ENCODE measurements around the gene TEC. TPM values are rescaled to one million over a fixed set of nuclear protein-coding genes. Genes with fewer than 3 reads are reported as not detected.

Gene TEC
- total RNA-seq, 4 donors from 2014 or later = 0.20 to 1.9 (median 1.1) TPM

DNA sequence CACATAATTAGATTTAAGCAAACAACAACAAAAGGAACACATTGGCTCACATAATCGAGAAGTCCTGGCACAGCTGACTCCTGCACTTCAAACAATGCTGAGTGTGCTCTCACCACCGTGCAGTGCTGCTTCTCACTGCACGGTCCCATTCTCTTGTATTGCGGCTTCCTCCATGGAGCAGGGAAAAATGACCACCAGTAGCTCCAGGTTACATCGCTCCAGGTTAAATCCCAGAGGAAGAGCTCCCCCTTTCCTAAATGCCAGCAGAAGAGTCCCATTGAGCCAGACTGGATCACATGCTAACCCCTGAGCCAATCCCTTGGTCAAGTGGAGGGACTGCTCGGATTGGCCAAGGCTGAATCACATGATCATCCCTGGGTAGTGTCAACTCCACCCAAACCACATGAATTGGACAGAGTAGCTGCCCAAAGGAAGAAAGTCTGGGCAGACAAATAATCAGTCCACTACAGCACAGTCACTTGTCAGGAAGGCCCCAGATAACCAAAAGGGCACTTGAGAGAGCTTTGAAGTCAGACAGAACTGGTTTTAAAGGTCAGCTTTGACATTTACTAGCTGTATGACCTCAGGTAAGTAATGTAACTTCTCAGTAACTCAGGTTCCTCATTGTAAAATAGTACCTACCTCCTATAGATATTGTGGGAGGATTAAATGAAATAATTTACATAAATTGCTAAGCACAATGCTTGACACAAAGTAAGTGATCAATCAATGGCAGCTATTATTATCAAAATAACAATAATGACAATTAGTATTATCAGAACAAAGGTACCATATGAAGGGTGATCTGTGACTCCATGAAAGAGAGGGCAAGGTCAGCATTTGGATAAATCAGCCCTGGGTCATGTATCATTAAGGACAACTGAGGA, 14.3 kb downstream of the TEC start:
- no peak overlapping the region for H3K4me3 ChIP-seq
- no peak overlapping the region for H3K27ac ChIP-seq
- TF ChIP-seq, protein P1, sequence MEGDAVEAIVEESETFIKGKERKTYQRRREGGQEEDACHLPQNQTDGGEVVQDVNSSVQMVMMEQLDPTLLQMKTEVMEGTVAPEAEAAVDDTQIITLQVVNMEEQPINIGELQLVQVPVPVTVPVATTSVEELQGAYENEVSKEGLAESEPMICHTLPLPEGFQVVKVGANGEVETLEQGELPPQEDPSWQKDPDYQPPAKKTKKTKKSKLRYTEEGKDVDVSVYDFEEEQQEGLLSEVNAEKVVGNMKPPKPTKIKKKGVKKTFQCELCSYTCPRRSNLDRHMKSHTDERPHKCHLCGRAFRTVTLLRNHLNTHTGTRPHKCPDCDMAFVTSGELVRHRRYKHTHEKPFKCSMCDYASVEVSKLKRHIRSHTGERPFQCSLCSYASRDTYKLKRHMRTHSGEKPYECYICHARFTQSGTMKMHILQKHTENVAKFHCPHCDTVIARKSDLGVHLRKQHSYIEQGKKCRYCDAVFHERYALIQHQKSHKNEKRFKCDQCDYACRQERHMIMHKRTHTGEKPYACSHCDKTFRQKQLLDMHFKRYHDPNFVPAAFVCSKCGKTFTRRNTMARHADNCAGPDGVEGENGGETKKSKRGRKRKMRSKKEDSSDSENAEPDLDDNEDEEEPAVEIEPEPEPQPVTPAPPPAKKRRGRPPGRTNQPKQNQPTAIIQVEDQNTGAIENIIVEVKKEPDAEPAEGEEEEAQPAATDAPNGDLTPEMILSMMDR (IDR thresholded peaks at IDR 0.05 in 4 of 5, conservative IDR thresholded peaks at IDR 0.05 in 1 of 5) = no peak
- no peak for TF ChIP-seq POLR2A (IDR thresholded peaks at IDR 0.05)
- H3K4me1 ChIP-seq = no peaks in the 10 kb centered on the region
- intact Hi-C loops (cut with DNase I; ENCODE audit: low total_unique reads) = no loop called here
- H3K36me3 ChIP-seq = no peaks in the 10 kb centered on the region
- DNase-seq (no peak), ATAC-seq (no peak)
- H3K27me3 ChIP-seq = no peaks in the 10 kb centered on the region
- in situ Hi-C loops (cut with MboI; ENCODE audit: low sequenced_read_pairs in 4 of 4) = no loop called here
- no peaks in the 10 kb centered on the region for H3K9me3 ChIP-seq

DNA sequence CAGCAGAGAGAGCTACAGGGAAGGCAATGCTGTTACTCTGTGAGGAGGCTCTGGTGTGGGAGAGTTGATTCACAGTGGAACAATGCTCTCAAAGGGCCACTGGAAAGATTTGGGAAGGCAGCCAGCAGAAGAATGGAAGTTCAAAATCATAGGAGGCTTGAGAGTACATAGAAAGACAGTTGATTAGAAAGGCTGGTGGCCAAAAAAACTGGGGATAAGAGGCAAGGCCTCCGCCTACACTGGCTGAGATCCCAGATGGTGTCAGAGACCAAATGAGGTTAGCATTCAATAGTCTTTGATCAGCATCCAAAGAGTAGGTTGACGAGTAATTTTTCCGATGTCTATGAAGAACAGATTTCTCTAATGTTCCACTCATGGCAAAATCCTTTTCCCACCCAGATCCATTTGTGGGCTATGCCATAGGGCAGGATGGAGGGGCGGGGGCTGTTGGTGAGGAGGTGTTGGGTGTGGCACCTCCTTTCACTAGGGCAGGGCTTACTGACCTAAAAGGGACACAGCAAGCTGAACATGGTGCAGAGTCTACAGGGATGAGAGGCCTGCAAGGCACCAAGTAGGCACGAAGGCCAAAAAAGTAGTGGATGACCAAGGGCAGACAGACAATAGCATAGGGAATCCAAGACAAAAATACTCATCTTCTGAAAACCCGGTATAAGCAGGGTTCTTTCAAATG, 15.1 kb downstream of the TEC start:
- in situ Hi-C loops (cut with MboI; ENCODE audit: low sequenced_read_pairs in 4 of 4) = no loop called here
- Histone ChIP-seq H3K36me3 (no peaks in the 10 kb centered on the region), H3K27ac (no peak overlapping the region), H3K4me3 (no peak overlapping the region), H3K9me3 (no peaks in the 10 kb centered on the region), H3K4me1 (no peaks in the 10 kb centered on the region), H3K27me3 (no peaks in the 10 kb centered on the region)
- DNase-seq = no peak
- intact Hi-C loops (cut with DNase I; ENCODE audit: low total_unique reads) = no loop called here
- no peak for ATAC-seq
- TF ChIP-seq, protein P1 (IDR thresholded peaks at IDR 0.05 in 4 of 5, conservative IDR thresholded peaks at IDR 0.05 in 1 of 5) = no peak
- TF ChIP-seq POLR2A (IDR thresholded peaks at IDR 0.05) = no peak

DNA sequence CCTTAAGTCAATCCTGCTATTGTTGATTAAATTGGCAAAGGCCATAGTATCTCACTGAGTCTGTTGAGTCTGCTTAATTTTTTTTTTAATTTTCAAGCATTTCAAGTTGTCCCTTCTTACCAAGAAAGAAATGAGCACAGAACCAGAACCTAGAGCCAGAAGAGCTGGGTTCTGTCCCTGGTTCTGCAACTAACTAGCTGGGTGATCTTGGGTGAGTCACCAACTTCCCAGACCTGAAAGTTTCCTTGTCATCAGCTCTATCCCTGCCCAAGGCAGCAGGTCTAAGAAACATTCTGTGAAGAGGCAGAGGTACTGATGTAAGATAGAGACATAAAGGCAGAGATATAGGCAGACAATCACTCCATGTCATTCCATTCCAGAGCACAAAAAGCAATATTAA, 17.3 kb downstream of the TEC start:
- H3K9me3 ChIP-seq = no peaks in the 10 kb centered on the region
- H3K4me3 ChIP-seq = no peak overlapping the region
- no peak overlapping the region for H3K27ac ChIP-seq
- no peaks in the 10 kb centered on the region for H3K27me3 ChIP-seq
- H3K4me1 ChIP-seq = peaks cover 0 to 4% of the 10 kb centered on the region in 2 donors
- no peak for ATAC-seq
- no peaks in the 10 kb centered on the region for H3K36me3 ChIP-seq
- intact Hi-C loops (cut with DNase I; ENCODE audit: low total_unique reads) (no loop called here), in situ Hi-C loops (cut with MboI; ENCODE audit: low sequenced_read_pairs in 4 of 4) (no loop called here)
- TF ChIP-seq POLR2A (IDR thresholded peaks at IDR 0.05) = no peak
- TF ChIP-seq, protein P1 (IDR thresholded peaks at IDR 0.05 in 4 of 5, conservative IDR thresholded peaks at IDR 0.05 in 1 of 5) = no peak
- no peak for DNase-seq

DNA sequence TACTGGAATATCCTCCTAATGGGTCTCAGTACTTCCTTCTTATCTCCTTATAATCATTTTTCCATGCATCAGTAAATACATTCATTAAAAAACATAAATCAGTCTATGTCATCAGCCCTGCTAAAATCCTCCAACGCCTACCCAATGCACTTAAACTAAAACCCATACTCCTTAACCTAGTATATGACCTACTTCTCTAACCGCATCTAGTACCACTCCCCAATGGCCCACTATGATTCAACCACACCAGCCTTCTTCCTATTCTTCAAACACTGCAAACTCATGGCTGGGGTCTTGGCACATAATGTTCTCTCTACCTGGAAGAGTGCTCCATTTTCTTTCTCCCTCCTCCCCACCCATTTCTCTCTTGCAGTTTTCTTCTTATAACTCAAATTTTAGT, 18.7 kb downstream of the TEC start:
- DNase-seq (no peak), ATAC-seq (no peak)
- intact Hi-C loops (cut with DNase I; ENCODE audit: low total_unique reads) = no loop called here

More for the DNA sequence above, 18.7 kb downstream of the TEC start:
- Histone ChIP-seq H3K4me1 (peaks cover 0 to 6% of the 10 kb centered on the region in 2 donors), H3K36me3 (no peaks in the 10 kb centered on the region), H3K9me3 (no peaks in the 10 kb centered on the region), H3K27ac (no peak overlapping the region), H3K27me3 (no peaks in the 10 kb centered on the region), H3K4me3 (no peak overlapping the region)
- no peak for TF ChIP-seq POLR2A (IDR thresholded peaks at IDR 0.05)
- TF ChIP-seq, protein P1 (IDR thresholded peaks at IDR 0.05 in 4 of 5, conservative IDR thresholded peaks at IDR 0.05 in 1 of 5) = no peak
- in situ Hi-C loops (cut with MboI; ENCODE audit: low sequenced_read_pairs in 4 of 4) = no loop called here

Data from gastrocnemius medialis (tissue), 4 donors.